ENCODE results near the gene XPO5. TPM values are rescaled to one million over a fixed set of nuclear protein-coding genes. Genes with fewer than 3 reads are reported as not detected.

The XPO5 gene
- total RNA-seq, 1 donor from 2014 or later: 32.4 TPM

GRCh38 chr6:43622541-43622940 is 46.7 kb upstream of the XPO5 start:
- no peaks in the 10 kb centered on the region for H3K9me3 Mint-ChIP-seq (ENCODE audit: low read depth)
- H3K27ac Mint-ChIP-seq (ENCODE audit: unreplicated experiment): peak overlapping the region; percentile 49
- H3K4me3 Mint-ChIP-seq (ENCODE audit: unreplicated experiment): no peak overlapping the region
- H3K27me3 Mint-ChIP-seq (ENCODE audit: low read depth): no peaks in the 10 kb centered on the region
- TF ChIP-seq CTCF (IDR thresholded peaks at IDR 0.05): no peak
- H3K36me3 Mint-ChIP-seq (ENCODE audit: low read depth): peaks cover 42% of the 10 kb centered on the region
- peak; percentile 79 for DNase-seq (ENCODE audit: low spot score)
- H3K4me1 Mint-ChIP-seq (ENCODE audit: low read depth): peaks cover 27% of the 10 kb centered on the region

- Mint-ChIP-seq H3K4me3 (ENCODE audit: unreplicated experiment) (no peak overlapping the region), H3K27ac (ENCODE audit: unreplicated experiment) (peak overlapping the region; percentile 39), H3K4me1 (ENCODE audit: low read depth) (peaks cover 20% of the 10 kb centered on the region), H3K36me3 (ENCODE audit: low read depth) (peaks cover 39% of the 10 kb centered on the region), H3K27me3 (ENCODE audit: low read depth) (no peaks in the 10 kb centered on the region), H3K9me3 (ENCODE audit: low read depth) (no peaks in the 10 kb centered on the region)
- TF ChIP-seq CTCF (IDR thresholded peaks at IDR 0.05): no peak
- DNase-seq (ENCODE audit: low spot score): no peak
These were observed 46.0 kb upstream of the XPO5 start for GRCh38 chr6:43621836-43622180.

- Mint-ChIP-seq H3K4me3 (ENCODE audit: unreplicated experiment) (no peak overlapping the region), H3K9me3 (ENCODE audit: low read depth) (no peaks in the 10 kb centered on the region), H3K36me3 (ENCODE audit: low read depth) (peaks cover 36% of the 10 kb centered on the region), H3K4me1 (ENCODE audit: low read depth) (peaks cover 14% of the 10 kb centered on the region), H3K27ac (ENCODE audit: unreplicated experiment) (peak overlapping the region; percentile 39), H3K27me3 (ENCODE audit: low read depth) (no peaks in the 10 kb centered on the region)
- TF ChIP-seq CTCF (IDR thresholded peaks at IDR 0.05): no peak
- no peak for DNase-seq (ENCODE audit: low spot score)
These were observed 45.4 kb upstream of the XPO5 start for GRCh38 chr6:43621078-43621835.

GRCh38 chr6:43616725-43617472 is 41.1 kb upstream of the XPO5 start:
- TF ChIP-seq CTCF (IDR thresholded peaks at IDR 0.05): no peak
- Mint-ChIP-seq H3K4me1 (ENCODE audit: low read depth) (no peaks in the 10 kb centered on the region), H3K27me3 (ENCODE audit: low read depth) (no peaks in the 10 kb centered on the region), H3K27ac (ENCODE audit: unreplicated experiment) (peak overlapping the region; percentile 22), H3K9me3 (ENCODE audit: low read depth) (no peaks in the 10 kb centered on the region), H3K4me3 (ENCODE audit: unreplicated experiment) (no peak overlapping the region), H3K36me3 (ENCODE audit: low read depth) (peaks cover 14% of the 10 kb centered on the region)
- DNase-seq (ENCODE audit: low spot score): peak; percentile 21

- H3K9me3 Mint-ChIP-seq (ENCODE audit: low read depth): no peaks in the 10 kb centered on the region
- no peak for DNase-seq (ENCODE audit: low spot score)
- H3K4me1 Mint-ChIP-seq (ENCODE audit: low read depth): no peaks in the 10 kb centered on the region
- TF ChIP-seq CTCF (IDR thresholded peaks at IDR 0.05): no peak
- no peak overlapping the region for H3K27ac Mint-ChIP-seq (ENCODE audit: unreplicated experiment)
- H3K4me3 Mint-ChIP-seq (ENCODE audit: unreplicated experiment): no peak overlapping the region
- H3K36me3 Mint-ChIP-seq (ENCODE audit: low read depth): peaks cover 8% of the 10 kb centered on the region
- H3K27me3 Mint-ChIP-seq (ENCODE audit: low read depth): no peaks in the 10 kb centered on the region
These were observed 38.5 kb upstream of the XPO5 start for GRCh38 chr6:43614396-43614730.
